ENCODE data around the gene CD19.

The CD19 gene

GRCh38 chr16:28893291-28893690 is 38.5 kb upstream of the CD19 start:
- no peak for TF ChIP-seq CTCF (conservative IDR thresholded peaks at IDR 0.05; ENCODE audit: low read depth, low read length)
- no peak overlapping the region for H3K4me3 ChIP-seq (ENCODE audit: low read depth, low read length)
- DNase-seq (ENCODE audit: low read depth): no peak

- TF ChIP-seq CTCF (conservative IDR thresholded peaks at IDR 0.05; ENCODE audit: low read depth, low read length): no peak
- no peak for DNase-seq (ENCODE audit: low read depth)
- no peak overlapping the region for H3K4me3 ChIP-seq (ENCODE audit: low read depth, low read length)
These were observed 36.2 kb upstream of the CD19 start for GRCh38 chr16:28895609-28896008.

- no peak overlapping the region for H3K4me3 ChIP-seq (ENCODE audit: low read depth, low read length)
- TF ChIP-seq CTCF (conservative IDR thresholded peaks at IDR 0.05; ENCODE audit: low read depth, low read length): no peak
These were observed 33.9 kb upstream of the CD19 start for GRCh38 chr16:28897826-28898225.

GRCh38 chr16:28898266-28898665 is 33.5 kb upstream of the CD19 start:
- H3K4me3 ChIP-seq (ENCODE audit: low read depth, low read length): no peak overlapping the region
- TF ChIP-seq CTCF (conservative IDR thresholded peaks at IDR 0.05; ENCODE audit: low read depth, low read length): no peak
- no peak for DNase-seq (ENCODE audit: low read depth)

More at GRCh38 chr16:28897826-28898225, 33.9 kb upstream of the CD19 start:
- DNase-seq (ENCODE audit: low read depth): no peak

GRCh38 chr16:28898942-28899341 is 32.8 kb upstream of the CD19 start:
- no peak for TF ChIP-seq CTCF (conservative IDR thresholded peaks at IDR 0.05; ENCODE audit: low read depth, low read length)
- H3K4me3 ChIP-seq (ENCODE audit: low read depth, low read length): no peak overlapping the region
- no peak for DNase-seq (ENCODE audit: low read depth)

GRCh38 chr16:28899882-28900590 is 31.7 kb upstream of the CD19 start:
- H3K4me3 ChIP-seq (ENCODE audit: low read depth, low read length): no peak overlapping the region
- no peak for TF ChIP-seq CTCF (conservative IDR thresholded peaks at IDR 0.05; ENCODE audit: low read depth, low read length)
- DNase-seq (ENCODE audit: low read depth): no peak

GRCh38 chr16:28900601-28901000 is 31.2 kb upstream of the CD19 start:
- H3K4me3 ChIP-seq (ENCODE audit: low read depth, low read length): no peak overlapping the region
- no peak for DNase-seq (ENCODE audit: low read depth)
- no peak for TF ChIP-seq CTCF (conservative IDR thresholded peaks at IDR 0.05; ENCODE audit: low read depth, low read length)

All from choroid plexus epithelial cell (primary cell).